HepG2 (cell line): ENCODE results near the gene PLEKHG2. TPM values are rescaled to one million over a fixed set of nuclear protein-coding genes. Genes with fewer than 3 reads are reported as not detected.

ENCODE experiments used
- AHR ChIP-seq: IDR thresholded peaks from 2 replicates; pipeline ENCODE4 v1.6.1; 2018; ENCODE audit warnings: missing genetic modification reagents, missing compliant biosample characterization
- ATRX ChIP-seq: sonication (generic); formaldehyde crosslinking; IDR thresholded peaks from 2 replicates; pipeline ENCODE4 v1.4.0; 2020; ENCODE audit warnings: missing genetic modification reagents, borderline replicate concordance
- CAMTA2 ChIP-seq: sonication (generic); formaldehyde crosslinking; IDR thresholded peaks from 2 replicates; pipeline ENCODE4 v1.4.0; 2020; ENCODE audit warnings: mild to moderate bottlenecking, missing genetic modification reagents, borderline replicate concordance
- CCDC6 ChIP-seq: sonication (generic); formaldehyde crosslinking; IDR thresholded peaks from 2 replicates; pipeline ENCODE4 v1.8.1; 2022; ENCODE audit warnings: mild to moderate bottlenecking, missing genetic modification reagents, moderate library complexity
- HNRNPH1 ChIP-seq: fragments of 200-400 bp; formaldehyde crosslinking; optimal IDR thresholded peaks from 2 replicates; pipeline ENCODE3; 2017; ENCODE audit warnings: mild to moderate bottlenecking, low read depth, low read length
- MED8 ChIP-seq: sonication (generic); formaldehyde crosslinking; IDR thresholded peaks from 2 replicates; pipeline ENCODE4 v1.8.1; 2023; ENCODE audit warnings: mild to moderate bottlenecking, missing genetic modification reagents; ENCODE audit not compliant: insufficient replicate concordance
- SNAI1 ChIP-seq: sonication (generic); formaldehyde crosslinking; IDR thresholded peaks from 2 replicates; pipeline ENCODE4 v1.5.0; 2020; ENCODE audit warnings: mild to moderate bottlenecking, missing genetic modification reagents, borderline replicate concordance
- ZBTB49 ChIP-seq: sonication (generic); formaldehyde crosslinking; IDR thresholded peaks from 2 replicates; pipeline ENCODE4 v1.4.0; 2020; ENCODE audit warnings: missing genetic modification reagents, borderline replicate concordance
- ZBTB8A ChIP-seq: sonication (generic); formaldehyde crosslinking; IDR thresholded peaks from 2 replicates; pipeline ENCODE4 v1.4.0; 2020; ENCODE audit warnings: mild to moderate bottlenecking, low read depth, missing genetic modification reagents, borderline replicate concordance
- ZNF101 ChIP-seq: sonication (generic); formaldehyde crosslinking; IDR thresholded peaks from 2 replicates; pipeline ENCODE4 v1.4.0; 2020; ENCODE audit warnings: mild to moderate bottlenecking, low read depth, missing genetic modification reagents, borderline replicate concordance
- ZNF18 ChIP-seq: sonication (generic); formaldehyde crosslinking; IDR thresholded peaks from 2 replicates; pipeline ENCODE4 v1.8.0; 2022; ENCODE audit warnings: mild to moderate bottlenecking, missing genetic modification reagents; ENCODE audit not compliant: insufficient replicate concordance
- ZNF335 ChIP-seq: sonication (generic); formaldehyde crosslinking; IDR thresholded peaks from 2 replicates; pipeline ENCODE4 v1.4.0; 2020; ENCODE audit warnings: missing genetic modification reagents
- ZNF430 ChIP-seq: sonication (generic); formaldehyde crosslinking; IDR thresholded peaks from 2 replicates; pipeline ENCODE4 v1.9.0; 2021; ENCODE audit warnings: mild to moderate bottlenecking, missing genetic modification reagents
- ZNF572 ChIP-seq: sonication (generic); formaldehyde crosslinking; IDR thresholded peaks from 2 replicates; pipeline ENCODE4 v1.5.1; 2020; ENCODE audit warnings: mild to moderate bottlenecking, missing genetic modification reagents
- ZNF652 ChIP-seq: IDR thresholded peaks from 2 replicates; pipeline ENCODE4 v1.6.1; 2016; ENCODE audit warnings: low read depth, borderline replicate concordance
- ZNF766 ChIP-seq: sonication (generic); formaldehyde crosslinking; IDR thresholded peaks from 2 replicates; pipeline ENCODE4 v1.5.0; 2020; ENCODE audit warnings: missing genetic modification reagents, borderline replicate concordance
- polyA plus RNA-seq, 8 experiments: library from polyadenylated mRNA; depleted of rRNA in 3 of 8; stranded (reverse) in 7 of 8; unstranded in 1 of 8; fragments of >200 nt; fragmentation: Illumina TruSeq in 4 of 8; extraction: Trizol in 4 of 8; gene quantifications; 2 replicates each; pipeline versions ENCODE4 v1.2.1 to v1.2.3, GENCODE V29; 2011 to 2016; ENCODE audit warnings: low read depth in 4 of 8, missing spikeins in 1 of 8, mixed read lengths in 1 of 8; ENCODE audit not compliant: insufficient read depth in 1 of 8
- total RNA-seq, 5 experiments: library from RNA; depleted of rRNA; stranded (reverse); fragments of >200 nt; fragmentation: Illumina TruSeq; extraction: Trizol; gene quantifications; 2 replicates each; pipeline ENCODE4 v1.2.3, GENCODE V29; 2016; ENCODE audit warnings: low read depth in 1 of 5
- TF ChIP-seq, protein P1 (sequence below): sonication (generic); formaldehyde crosslinking; IDR thresholded peaks from 2 replicates; pipeline ENCODE4 v1.9.0; 2022; ENCODE audit warnings: missing genetic modification reagents, mild to moderate bottlenecking, borderline replicate concordance
- TF ChIP-seq, protein P2 (sequence below): sonication (generic); formaldehyde crosslinking; conservative IDR thresholded peaks from 2 replicates; pipeline ENCODE4 v1.8.0; 2022; ENCODE audit warnings: low read depth, missing genetic modification reagents
- TF ChIP-seq, protein P3 (sequence below): sonication (generic); formaldehyde crosslinking; IDR thresholded peaks from 2 replicates; pipeline ENCODE4 v1.5.1; 2020; ENCODE audit warnings: missing genetic modification reagents, mild to moderate bottlenecking, borderline replicate concordance

PLEKHG2 gene
- total and polyA plus RNA-seq, 2 of the 13 experiments (the other 11 are each of a cell fraction or from before 2014, with no cell fraction given), result 3.6 to 6.8 TPM

DNA sequence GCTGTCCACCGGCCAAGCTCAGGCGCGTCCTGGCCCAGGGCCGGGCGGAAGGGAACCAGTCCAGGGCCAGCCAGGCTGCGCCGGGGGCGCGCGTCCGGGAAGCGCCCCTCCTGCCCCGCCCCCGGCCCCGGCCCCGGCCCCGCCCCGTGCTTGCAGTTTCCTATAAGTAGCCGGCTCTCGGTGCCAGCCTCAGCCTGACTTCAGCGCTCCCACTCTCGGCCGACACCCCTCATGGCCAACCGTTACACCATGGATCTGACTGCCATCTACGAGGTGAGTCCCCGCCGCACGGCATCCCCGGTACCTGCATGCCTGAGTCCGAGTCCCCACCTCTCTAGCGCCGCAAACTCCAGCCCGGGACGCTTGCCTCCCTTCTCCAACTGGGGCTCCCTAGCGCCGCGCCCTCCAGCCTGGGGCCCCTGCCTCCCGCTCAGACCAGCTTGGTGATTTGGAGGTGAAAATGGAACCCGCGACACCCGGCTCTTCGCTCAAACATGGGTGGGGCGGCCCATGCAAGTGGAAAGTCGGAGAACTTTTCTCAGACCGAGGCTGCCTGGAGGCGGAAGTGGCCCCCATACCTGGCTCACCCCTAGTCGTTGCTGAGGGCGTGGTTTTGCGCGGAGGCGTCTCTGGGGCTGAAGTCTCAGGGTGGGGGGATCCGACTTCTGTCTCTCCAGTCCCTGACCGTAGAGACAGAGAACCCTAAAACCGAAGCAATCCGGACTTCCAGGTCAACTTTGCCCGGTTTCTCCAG lies 5.6 kb upstream of the PLEKHG2 start, which contains the start of gene ZFP36 (continued):
- TF ChIP-seq, protein P1, sequence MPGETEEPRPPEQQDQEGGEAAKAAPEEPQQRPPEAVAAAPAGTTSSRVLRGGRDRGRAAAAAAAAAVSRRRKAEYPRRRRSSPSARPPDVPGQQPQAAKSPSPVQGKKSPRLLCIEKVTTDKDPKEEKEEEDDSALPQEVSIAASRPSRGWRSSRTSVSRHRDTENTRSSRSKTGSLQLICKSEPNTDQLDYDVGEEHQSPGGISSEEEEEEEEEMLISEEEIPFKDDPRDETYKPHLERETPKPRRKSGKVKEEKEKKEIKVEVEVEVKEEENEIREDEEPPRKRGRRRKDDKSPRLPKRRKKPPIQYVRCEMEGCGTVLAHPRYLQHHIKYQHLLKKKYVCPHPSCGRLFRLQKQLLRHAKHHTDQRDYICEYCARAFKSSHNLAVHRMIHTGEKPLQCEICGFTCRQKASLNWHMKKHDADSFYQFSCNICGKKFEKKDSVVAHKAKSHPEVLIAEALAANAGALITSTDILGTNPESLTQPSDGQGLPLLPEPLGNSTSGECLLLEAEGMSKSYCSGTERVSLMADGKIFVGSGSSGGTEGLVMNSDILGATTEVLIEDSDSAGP (CRISPR knock-in tag), result peak; percentile 69; the same call in 1 of the 2 replicates
- TF ChIP-seq CCDC6 (CRISPR knock-in tag) (peak; percentile 73; the same call in 1 of the 2 replicates), ZNF430 (CRISPR knock-in tag) (peak; percentile 63; the same call in 1 of the 2 replicates), ZNF572 (CRISPR knock-in tag) (no peak), CAMTA2 (CRISPR knock-in tag) (0 out of 2 replicates have a peak, but pooled peaks have one; percentile 26), MED8 (no peak), SNAI1 (CRISPR knock-in tag) (no peak), AHR (CRISPR knock-in tag) (no peak), ZNF18 (CRISPR knock-in tag) (no peak), ZNF335 (CRISPR knock-in tag) (no peak), HNRNPH1 (no peak), ZBTB8A (CRISPR knock-in tag) (no peak), ATRX (CRISPR knock-in tag) (no peak), ZNF766 (CRISPR knock-in tag) (no peak), ZNF652 (CRISPR knock-in tag) (0 out of 2 replicates have a peak, but pooled peaks have one; percentile 12), ZNF101 (CRISPR knock-in tag) (no peak), ZBTB49 (CRISPR knock-in tag) (no peak)
- TF ChIP-seq, protein P2, sequence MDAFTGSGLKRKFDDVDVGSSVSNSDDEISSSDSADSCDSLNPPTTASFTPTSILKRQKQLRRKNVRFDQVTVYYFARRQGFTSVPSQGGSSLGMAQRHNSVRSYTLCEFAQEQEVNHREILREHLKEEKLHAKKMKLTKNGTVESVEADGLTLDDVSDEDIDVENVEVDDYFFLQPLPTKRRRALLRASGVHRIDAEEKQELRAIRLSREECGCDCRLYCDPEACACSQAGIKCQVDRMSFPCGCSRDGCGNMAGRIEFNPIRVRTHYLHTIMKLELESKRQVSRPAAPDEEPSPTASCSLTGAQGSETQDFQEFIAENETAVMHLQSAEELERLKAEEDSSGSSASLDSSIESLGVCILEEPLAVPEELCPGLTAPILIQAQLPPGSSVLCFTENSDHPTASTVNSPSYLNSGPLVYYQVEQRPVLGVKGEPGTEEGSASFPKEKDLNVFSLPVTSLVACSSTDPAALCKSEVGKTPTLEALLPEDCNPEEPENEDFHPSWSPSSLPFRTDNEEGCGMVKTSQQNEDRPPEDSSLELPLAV (CRISPR knock-in tag), result 0 out of 2 replicates have a peak, but pooled peaks have one; percentile 28
- TF ChIP-seq, protein P3, sequence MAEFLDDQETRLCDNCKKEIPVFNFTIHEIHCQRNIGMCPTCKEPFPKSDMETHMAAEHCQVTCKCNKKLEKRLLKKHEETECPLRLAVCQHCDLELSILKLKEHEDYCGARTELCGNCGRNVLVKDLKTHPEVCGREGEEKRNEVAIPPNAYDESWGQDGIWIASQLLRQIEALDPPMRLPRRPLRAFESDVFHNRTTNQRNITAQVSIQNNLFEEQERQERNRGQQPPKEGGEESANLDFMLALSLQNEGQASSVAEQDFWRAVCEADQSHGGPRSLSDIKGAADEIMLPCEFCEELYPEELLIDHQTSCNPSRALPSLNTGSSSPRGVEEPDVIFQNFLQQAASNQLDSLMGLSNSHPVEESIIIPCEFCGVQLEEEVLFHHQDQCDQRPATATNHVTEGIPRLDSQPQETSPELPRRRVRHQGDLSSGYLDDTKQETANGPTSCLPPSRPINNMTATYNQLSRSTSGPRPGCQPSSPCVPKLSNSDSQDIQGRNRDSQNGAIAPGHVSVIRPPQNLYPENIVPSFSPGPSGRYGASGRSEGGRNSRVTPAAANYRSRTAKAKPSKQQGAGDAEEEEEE (CRISPR knock-in tag), result peak; percentile 90; the same call in 1 of the 2 replicates
